CD4-positive, alpha-beta T cell (primary cell): ENCODE measurements around the gene ALG12. TPM values are rescaled to one million over a fixed set of nuclear protein-coding genes. Genes with fewer than 3 reads are reported as not detected.
"Not testable (repeated sequence)": the region's sequence is repeated elsewhere in the genome, so short reads cannot be mapped to it uniquely, and the experiment has no call there.

Experiments
- ATAC-seq: fragments of 200-7000 bp; cut with Tn5 transposase; one replicate; pipeline ENCODE4 v1.10.0; 2022; ENCODE audit warnings: mild to moderate bottlenecking; ENCODE audit not compliant: poor library complexity
- CTCF ChIA-PET: fragments of 350-600 bp; sonication (Branson Sonifier 250); formaldehyde crosslinking; loops from one replicate; lab custom pipeline; 2021; ENCODE audit warnings: antibody characterized with exemption, inconsistent platforms; lab: Charles Lee
- POLR2A ChIA-PET: fragments of 350-600 bp; sonication (Branson Sonifier 250); formaldehyde crosslinking; loops from one replicate; lab custom pipeline; 2021; ENCODE audit warnings: antibody characterized with exemption, inconsistent platforms; lab: Charles Lee
- DNase-seq, 14 experiments: peaks; one replicate each; pipeline ENCODE4 v3.0.0-alpha.2; 2013 to 2020; ENCODE audit warnings: mixed read lengths in 2 of 14
- H3K27ac ChIP-seq, 2 donors: one replicate each; pipeline versions ENCODE4 v1.5.1 to v1.7.0; 2013; ENCODE audit warnings: low read length in 2 of 2, low read depth in 1 of 2, mild to moderate bottlenecking in 1 of 2
- H3K27me3 ChIP-seq, 2 experiments: 1 replicate in 1 of 2; 2 replicates in 1 of 2; pipeline versions ENCODE4 v1.6.1 to v1.7.0; 2013; ENCODE audit warnings: low read length in 2 of 2, control low read depth in 1 of 2, mild to moderate bottlenecking in 1 of 2, moderate library complexity in 1 of 2; ENCODE audit not compliant: insufficient read depth in 2 of 2, control insufficient read depth in 1 of 2
- H3K36me3 ChIP-seq: one replicate; pipeline ENCODE4 v1.6.1; 2013; ENCODE audit warnings: low read length, control low read depth; ENCODE audit not compliant: insufficient read depth
- H3K4me1 ChIP-seq: one replicate; pipeline ENCODE4 v1.6.1; 2013; ENCODE audit warnings: low read length, control low read depth; ENCODE audit not compliant: insufficient read depth
- H3K4me3 ChIP-seq: one replicate; pipeline ENCODE4 v1.5.1; 2013; ENCODE audit warnings: mild to moderate bottlenecking, low read length, moderate library complexity
- H3K9me3 ChIP-seq, 2 experiments: 1 replicate in 1 of 2; 2 replicates in 1 of 2; pipeline versions ENCODE4 v1.6.1 to v1.7.0; 2013; ENCODE audit warnings: low read length in 2 of 2, mild to moderate bottlenecking in 2 of 2, control low read depth in 1 of 2, moderate library complexity in 1 of 2; ENCODE audit not compliant: control insufficient read depth in 1 of 2, insufficient read depth in 1 of 2
- H3K27ac Mint-ChIP-seq: one replicate; pipeline ENCODE4 v1.8.0; 2020; ENCODE audit warnings: mixed read lengths
- H3K27me3 Mint-ChIP-seq: one replicate; pipeline ENCODE4 v1.8.0; 2021; ENCODE audit warnings: mixed read lengths
- H3K36me3 Mint-ChIP-seq: one replicate; pipeline ENCODE4 v1.8.0; 2021; ENCODE audit warnings: low read depth, mixed read lengths
- H3K4me1 Mint-ChIP-seq: one replicate; pipeline ENCODE4 v1.8.0; 2021; ENCODE audit warnings: low read depth, mixed read lengths
- H3K4me3 Mint-ChIP-seq: one replicate; pipeline ENCODE4 v1.8.0; 2020; ENCODE audit warnings: mild to moderate bottlenecking, mixed read lengths
- H3K9me3 Mint-ChIP-seq: one replicate; pipeline ENCODE4 v1.8.0; 2020; ENCODE audit warnings: mixed read lengths
- intact Hi-C, 2 experiments: fragments of 100-400 bp; cut with DNase I in 1 of 2; cut with micrococcal nuclease in 1 of 2; formaldehyde crosslinking; loops; one replicate each; pipeline versions ENCODE4 v1.15.1 to v1.9.0; 2023 to 2025; cut with DNase I, micrococcal nuclease
- total RNA-seq, 174 experiments: library from RNA in 2 of 174; stranded (reverse) in 2 of 174; gene quantifications; one replicate each; pipeline ENCODE4 v1.2.3 and lab custom pipeline; 2021 to 2026
- TF ChIP-seq, protein P1 (sequence below): fragments of 200-600 bp; IDR thresholded peaks from one replicate; pipeline ENCODE4 v1.8.0; 2022; ENCODE audit warnings: antibody characterized with exemption, mild to moderate bottlenecking

The ALG12 gene
- total RNA-seq, 2 experiments from 2014 or later: 13.5 to 14.6 TPM

DNA sequence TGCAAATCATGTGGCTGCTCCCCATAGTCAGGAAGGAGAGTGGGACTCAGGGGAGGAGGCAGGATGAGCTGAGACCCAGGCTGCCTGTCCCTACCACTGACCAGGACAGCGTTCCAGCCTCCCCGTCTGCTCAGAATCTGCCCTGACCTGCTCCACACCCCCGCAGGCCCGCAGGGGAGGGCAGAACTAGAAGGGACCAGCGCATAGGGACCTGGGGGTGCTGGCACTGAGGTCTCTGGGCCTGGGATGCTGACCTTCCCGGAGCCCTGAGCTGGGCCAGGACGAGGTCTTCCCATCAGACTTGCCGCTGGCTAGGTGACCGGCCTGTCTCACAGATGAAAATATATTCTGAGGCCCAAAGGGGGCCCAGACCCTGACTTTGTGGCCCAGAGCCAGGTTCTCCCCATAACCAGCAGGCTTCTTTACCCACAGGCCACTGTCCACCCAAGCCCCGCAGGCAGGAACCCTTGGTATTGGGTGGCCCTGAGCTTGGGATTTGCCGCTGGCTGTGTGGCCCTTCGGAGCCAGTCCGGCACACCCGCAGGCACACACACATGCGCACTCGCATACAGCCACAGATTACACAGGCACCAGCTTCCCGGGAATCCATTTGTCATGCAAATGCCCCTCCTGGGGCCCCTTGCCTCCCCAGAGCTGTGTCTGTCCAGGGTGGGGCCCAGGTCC lies 28.5 kb upstream of the ALG12 start:
- H3K27ac ChIP-seq: peak overlapping the region in 1 of 2 donors; percentile 55
- ChIA-PET CTCF (no interaction called here), POLR2A (interaction anchor here (1.3 to 2.3 kb wide), 3 partner anchors 10 to 15 kb away, joined by 4 to 10 read pairs (median 7); no protein-coding TSS in a partner anchor)
- H3K4me3 Mint-ChIP-seq: no peak overlapping the region
- TF ChIP-seq, protein P1, sequence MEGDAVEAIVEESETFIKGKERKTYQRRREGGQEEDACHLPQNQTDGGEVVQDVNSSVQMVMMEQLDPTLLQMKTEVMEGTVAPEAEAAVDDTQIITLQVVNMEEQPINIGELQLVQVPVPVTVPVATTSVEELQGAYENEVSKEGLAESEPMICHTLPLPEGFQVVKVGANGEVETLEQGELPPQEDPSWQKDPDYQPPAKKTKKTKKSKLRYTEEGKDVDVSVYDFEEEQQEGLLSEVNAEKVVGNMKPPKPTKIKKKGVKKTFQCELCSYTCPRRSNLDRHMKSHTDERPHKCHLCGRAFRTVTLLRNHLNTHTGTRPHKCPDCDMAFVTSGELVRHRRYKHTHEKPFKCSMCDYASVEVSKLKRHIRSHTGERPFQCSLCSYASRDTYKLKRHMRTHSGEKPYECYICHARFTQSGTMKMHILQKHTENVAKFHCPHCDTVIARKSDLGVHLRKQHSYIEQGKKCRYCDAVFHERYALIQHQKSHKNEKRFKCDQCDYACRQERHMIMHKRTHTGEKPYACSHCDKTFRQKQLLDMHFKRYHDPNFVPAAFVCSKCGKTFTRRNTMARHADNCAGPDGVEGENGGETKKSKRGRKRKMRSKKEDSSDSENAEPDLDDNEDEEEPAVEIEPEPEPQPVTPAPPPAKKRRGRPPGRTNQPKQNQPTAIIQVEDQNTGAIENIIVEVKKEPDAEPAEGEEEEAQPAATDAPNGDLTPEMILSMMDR: no peak
- peaks cover 50% of the 10 kb centered on the region for H3K4me1 ChIP-seq
- H3K4me1 Mint-ChIP-seq: peaks cover 6% of the 10 kb centered on the region
- no peaks in the 10 kb centered on the region for H3K36me3 Mint-ChIP-seq
- no peak for ATAC-seq
- DNase-seq: no peak
- H3K27ac Mint-ChIP-seq: peak overlapping the region; percentile 91
- no peaks in the 10 kb centered on the region for H3K36me3 ChIP-seq
- H3K9me3 Mint-ChIP-seq: no peaks in the 10 kb centered on the region
- intact Hi-C loops: no loop called here
- H3K27me3 ChIP-seq: no peaks in the 10 kb centered on the region
- H3K9me3 ChIP-seq: peaks cover 0 to 16% of the 10 kb centered on the region in 2 experiments
- H3K27me3 Mint-ChIP-seq: no peaks in the 10 kb centered on the region
- no peak overlapping the region for H3K4me3 ChIP-seq

DNA sequence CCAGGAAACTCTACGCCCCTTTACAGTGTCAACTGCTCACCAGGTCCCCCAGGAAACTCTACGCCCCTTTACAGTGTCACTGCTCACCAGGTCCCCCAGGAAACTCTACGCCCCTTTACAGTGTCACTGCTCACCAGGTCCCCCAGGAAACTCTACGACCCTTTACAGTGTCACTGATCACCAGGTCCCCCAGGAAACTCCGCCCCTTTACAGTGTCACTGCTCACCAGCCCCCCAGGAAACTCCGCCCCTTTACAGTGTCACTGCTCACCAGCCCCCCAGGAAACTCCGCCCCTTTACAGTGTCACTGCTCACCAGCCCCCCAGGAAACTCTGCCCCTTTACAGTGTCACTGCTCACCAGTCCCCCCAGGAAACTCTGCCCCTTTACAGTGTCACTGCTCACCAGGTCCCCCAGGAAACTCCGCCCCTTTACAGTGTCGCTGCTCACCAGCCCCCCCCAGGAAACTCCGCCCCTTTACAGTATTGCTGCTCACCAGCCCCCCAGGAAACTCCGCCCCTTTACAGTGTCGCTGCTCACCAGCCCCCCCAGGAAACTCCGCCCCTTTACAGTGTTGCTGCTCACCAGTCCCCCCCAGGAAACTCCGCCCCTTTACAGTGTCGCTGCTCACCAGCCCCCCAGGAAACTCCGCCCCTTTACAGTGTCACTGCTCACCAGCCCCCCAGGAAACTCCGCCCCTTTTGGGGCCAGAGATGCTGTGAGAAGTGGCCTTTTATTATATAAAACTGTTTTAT lies 27.0 kb upstream of the ALG12 start:
- POLR2A ChIA-PET: interaction anchor here (0.8 to 1.0 kb wide), 2 partner anchors 14 to 26 kb away, joined by 3 read pairs; no protein-coding TSS in a partner anchor
- H3K4me1 Mint-ChIP-seq, H3K27me3 Mint-ChIP-seq, H3K4me3 ChIP-seq, H3K4me3 Mint-ChIP-seq, H3K27me3 ChIP-seq, H3K9me3 Mint-ChIP-seq, H3K36me3 Mint-ChIP-seq, H3K36me3 ChIP-seq, CTCF ChIA-PET, intact Hi-C loops: not testable (repeated sequence)
- H3K9me3 ChIP-seq: peaks cover 0 to 21% of the 10 kb centered on the region in 2 experiments
- H3K27ac Mint-ChIP-seq: peak overlapping the region; percentile 91
- H3K4me1 ChIP-seq: peaks cover 57% of the 10 kb centered on the region
- ATAC-seq: peak; percentile 64
- H3K27ac ChIP-seq: peak overlapping the region; percentile 73 to 95
- DNase-seq: peak in 11 of 14 experiments; percentile 36 to 92 (median 64)

DNA sequence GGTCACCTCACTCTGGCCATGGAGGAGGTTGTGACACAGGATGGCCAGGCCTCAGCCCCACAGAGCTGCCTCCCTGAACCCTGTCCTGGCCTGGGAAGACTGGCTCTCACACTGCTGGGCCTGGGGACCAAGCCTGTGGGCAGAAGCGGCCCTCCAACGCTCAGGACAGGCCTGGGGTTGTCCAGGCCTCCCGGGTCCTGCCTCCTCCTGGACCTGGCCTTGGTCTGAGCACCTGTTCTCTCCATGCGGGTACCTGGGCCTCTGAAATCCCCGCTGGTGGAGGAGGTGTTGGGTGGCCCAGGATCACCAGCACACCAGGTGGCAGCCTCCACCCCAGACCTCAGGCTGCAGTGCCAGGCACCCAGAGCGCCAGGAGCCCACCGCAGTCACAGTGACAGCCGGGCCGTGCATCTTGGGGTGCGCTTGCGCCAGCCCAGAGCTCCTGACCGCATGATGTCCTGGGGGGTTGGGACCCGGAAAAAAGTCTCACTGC lies 26.2 kb upstream of the ALG12 start:
- Mint-ChIP-seq H3K4me1 (peaks cover 6% of the 10 kb centered on the region), H3K27ac (no peak overlapping the region), H3K4me3 (no peak overlapping the region), H3K27me3 (no peaks in the 10 kb centered on the region), H3K36me3 (no peaks in the 10 kb centered on the region), H3K9me3 (no peaks in the 10 kb centered on the region)
- H3K27ac ChIP-seq: peak overlapping the region; percentile 73 to 95
- H3K4me3 ChIP-seq: no peak overlapping the region
- TF ChIP-seq, protein P1: no peak
- H3K4me1 ChIP-seq: peaks cover 60% of the 10 kb centered on the region
- POLR2A ChIA-PET: no interaction called here
- intact Hi-C loops: no loop called here
- peak; percentile 16 for ATAC-seq
- peak in 2 of 14 experiments; percentile 22 to 42 for DNase-seq
- CTCF ChIA-PET: no interaction called here
- H3K36me3 ChIP-seq: no peaks in the 10 kb centered on the region
- H3K27me3 ChIP-seq: no peaks in the 10 kb centered on the region
- peaks cover 0 to 21% of the 10 kb centered on the region in 2 experiments for H3K9me3 ChIP-seq
